Lower leg skin (tissue), 3 donors: ENCODE results near the gene SAMSN1.

Experiments used
- CTCF ChIP-seq, 3 donors: fragments of 450-650 bp; IDR thresholded peaks; one replicate each; pipeline ENCODE4 v1.5.1; 2016; ENCODE audit warnings: antibody characterized with exemption in 3 of 3, mild to moderate bottlenecking in 3 of 3, moderate library complexity in 2 of 3
- POLR2A ChIP-seq, 2 donors: fragments of 450-650 bp; IDR thresholded peaks; one replicate each; pipeline ENCODE4 v1.6.1; 2016 to 2017; ENCODE audit warnings: antibody characterized with exemption in 2 of 2, mild to moderate bottlenecking in 1 of 2, moderate library complexity in 1 of 2

GRCh38 chr21:14591377-14591776 is 45.3 kb upstream of the SAMSN1 start:
- TF ChIP-seq CTCF (IDR thresholded peaks at IDR 0.05): no peak
- no peak for TF ChIP-seq POLR2A (IDR thresholded peaks at IDR 0.05)
